Measurements from ENCODE around the gene ELN. TPM values are rescaled to one million over a fixed set of nuclear protein-coding genes. Genes with fewer than 3 reads are reported as not detected.

The ELN gene
- total and polyA plus RNA-seq, 11 donors, result 17.4 to 81.1 (median 42.8) TPM

GRCh38 chr7:73981933-73982332, 46.0 kb upstream of the ELN start:
- no peak for ATAC-seq
- no peak overlapping the region for H3K4me3 ChIP-seq
- no peaks in the 10 kb centered on the region for H3K9me3 ChIP-seq
- no peaks in the 10 kb centered on the region for H3K36me3 ChIP-seq
- 67 to 74% (median 69%) methylated on average over 7 of the region's 7 CpGs for WGBS, 4 donors
- intact Hi-C loops (cut with DNase I), result loop anchor here in 1 of 10 donors (5.0 kb wide), 1 partner anchor 85 kb away; no protein-coding TSS in a partner anchor
- peaks cover 0 to 25% (median 15%) of the 10 kb centered on the region in 12 donors for H3K4me1 ChIP-seq
- no peak for DNase-seq
- H3K27me3 ChIP-seq, result no peaks in the 10 kb centered on the region
- H3K27ac ChIP-seq, result no peak overlapping the region
- TF ChIP-seq CTCF (IDR thresholded peaks at IDR 0.05) (no peak), POLR2A (IDR thresholded peaks at IDR 0.05) (no peak)

GRCh38 chr7:73983437-73984164, 44.4 kb upstream of the ELN start:
- peak in 3 of 5 donors; percentile 43 to 84 (median 77) for DNase-seq
- Histone ChIP-seq H3K4me1 (peaks cover 0 to 24% (median 16%) of the 10 kb centered on the region in 12 donors), H3K27me3 (no peaks in the 10 kb centered on the region), H3K9me3 (no peaks in the 10 kb centered on the region), H3K27ac (no peak overlapping the region), H3K4me3 (no peak overlapping the region), H3K36me3 (no peaks in the 10 kb centered on the region)
- TF ChIP-seq POLR2A (IDR thresholded peaks at IDR 0.05) (no peak), CTCF (IDR thresholded peaks at IDR 0.05) (no peak)
- peak; percentile 44 to 64 (median 50) for ATAC-seq
- 50 to 57% (median 51%) methylated on average over 22 of the region's 22 CpGs for WGBS, 4 donors
- intact Hi-C loops (cut with DNase I), result loop anchor here in 1 of 10 donors (5.0 kb wide), 1 partner anchor 86 kb away; no protein-coding TSS in a partner anchor

- H3K9me3 ChIP-seq, result no peaks in the 10 kb centered on the region
- H3K27ac ChIP-seq, result no peak overlapping the region
- WGBS, 4 donors, result 89 to 91% (median 90%) methylated on average over 18 to 19 of the region's 19 CpGs
- TF ChIP-seq POLR2A (IDR thresholded peaks at IDR 0.05) (no peak), CTCF (IDR thresholded peaks at IDR 0.05) (no peak)
- H3K4me1 ChIP-seq, result peaks cover 0 to 18% (median 9%) of the 10 kb centered on the region in 12 donors
- ATAC-seq, result no peak
- no peak overlapping the region for H3K4me3 ChIP-seq
- DNase-seq, result no peak
- no peaks in the 10 kb centered on the region for H3K36me3 ChIP-seq
- no peaks in the 10 kb centered on the region for H3K27me3 ChIP-seq
- intact Hi-C loops (cut with DNase I), result loop anchor here in 1 of 10 donors (5.0 kb wide), 2 partner anchors 43 to 87 kb away; partner anchors contain the start of gene ELN
Measured at GRCh38 chr7:73984481-73985205, 43.3 kb upstream of the ELN start.

GRCh38 chr7:73985737-73986141, 42.2 kb upstream of the ELN start:
- Histone ChIP-seq H3K27me3 (no peaks in the 10 kb centered on the region), H3K9me3 (no peaks in the 10 kb centered on the region), H3K4me1 (peaks cover 0 to 18% (median 9%) of the 10 kb centered on the region in 12 donors), H3K4me3 (no peak overlapping the region), H3K27ac (peak overlapping the region in 9 of 12 donors; percentile 24 to 77 (median 50)), H3K36me3 (no peaks in the 10 kb centered on the region)
- ATAC-seq (peak in 3 of 4 donors; percentile 21 to 42 (median 24)), DNase-seq (peak in 2 of 5 donors; percentile 47 to 49)
- 74 to 92% (median 79%) methylated on average over 4 to 13 of the region's 13 CpGs for WGBS, 4 donors
- intact Hi-C loops (cut with DNase I), result loop anchor here in 1 of 10 donors (5.0 kb wide), 1 partner anchor 42 kb away; the partner anchor contains the start of gene ELN
- TF ChIP-seq POLR2A (IDR thresholded peaks at IDR 0.05) (no peak), CTCF (IDR thresholded peaks at IDR 0.05) (peak in 1 of 12 donors; percentile 10)
